HepG2 (cell line): ENCODE results near the gene DNAJB2. TPM values are rescaled to one million over a fixed set of nuclear protein-coding genes. Genes with fewer than 3 reads are reported as not detected.
A peak's percentile ranks its signal among the peaks of the same experiment; 100 is the strongest.

Experiments
- ATAD3A ChIP-seq: sonication (generic); formaldehyde crosslinking; IDR thresholded peaks from 2 replicates; pipeline ENCODE4 v1.4.0; 2020; ENCODE audit warnings: missing genetic modification reagents
- ATM ChIP-seq: fragments of 450-650 bp; IDR thresholded peaks from 2 replicates; pipeline ENCODE4 v1.7.1; 2017; ENCODE audit warnings: mild to moderate bottlenecking, borderline replicate concordance
- BORCS8-MEF2B ChIP-seq: sonication (generic); formaldehyde crosslinking; IDR thresholded peaks from 2 replicates; pipeline ENCODE4 v1.8.0; 2022; ENCODE audit warnings: mild to moderate bottlenecking, missing genetic modification reagents
- CREM ChIP-seq, 2 experiments: sonication (generic) in 1 of 2; formaldehyde crosslinking in 1 of 2; IDR thresholded peaks; 2 replicates each; pipeline versions ENCODE4 v1.4.0 to v1.6.1; 2016 to 2020; ENCODE audit warnings: antibody characterized with exemption in 1 of 2, mild to moderate bottlenecking in 1 of 2, missing genetic modification reagents in 1 of 2
- ELF3 ChIP-seq: IDR thresholded peaks from 2 replicates; pipeline ENCODE4 v1.6.1; 2016; ENCODE audit warnings: missing genetic modification reagents, missing compliant biosample characterization
- FOXA3 ChIP-seq: IDR thresholded peaks from 2 replicates; pipeline ENCODE4 v1.6.1; 2016; ENCODE audit warnings: missing genetic modification reagents, missing compliant biosample characterization
- FOXM1 ChIP-seq: sonication (generic); formaldehyde crosslinking; IDR thresholded peaks from 2 replicates; pipeline ENCODE4 v1.5.0; 2020; ENCODE audit warnings: missing genetic modification reagents
- MTA3 ChIP-seq: sonication (generic); formaldehyde crosslinking; IDR thresholded peaks from 2 replicates; pipeline ENCODE4 v1.4.0; 2020; ENCODE audit warnings: missing genetic modification reagents
- PHB2 ChIP-seq: fragments of 450-650 bp; IDR thresholded peaks from 2 replicates; pipeline ENCODE4 v1.6.1; 2018; ENCODE audit not compliant: partially characterized antibody
- POLR2G ChIP-seq: fragments of 200-400 bp; formaldehyde crosslinking; IDR thresholded peaks from 2 replicates; pipeline ENCODE4 v1.6.1; 2018; ENCODE audit warnings: mild to moderate bottlenecking, low read depth, low read length, moderate library complexity
- TBX3 ChIP-seq: fragments of 450-650 bp; IDR thresholded peaks from 2 replicates; pipeline ENCODE4 v1.6.1; 2017; ENCODE audit warnings: antibody characterized with exemption, mild to moderate bottlenecking, inconsistent platforms, borderline replicate concordance
- ZSCAN21 ChIP-seq: sonication (generic); formaldehyde crosslinking; IDR thresholded peaks from 2 replicates; pipeline ENCODE4 v1.8.0; 2022; ENCODE audit warnings: mild to moderate bottlenecking, missing genetic modification reagents, moderate library complexity, borderline replicate concordance
- polyA plus RNA-seq, 8 experiments: library from polyadenylated mRNA; depleted of rRNA in 3 of 8; stranded (reverse) in 7 of 8; unstranded in 1 of 8; fragments of >200 nt; fragmentation: Illumina TruSeq in 4 of 8; extraction: Trizol in 4 of 8; gene quantifications; 2 replicates each; pipeline versions ENCODE4 v1.2.1 to v1.2.3, GENCODE V29; 2011 to 2016; ENCODE audit warnings: low read depth in 4 of 8, missing spikeins in 1 of 8, mixed read lengths in 1 of 8; ENCODE audit not compliant: insufficient read depth in 1 of 8
- total RNA-seq, 5 experiments: library from RNA; depleted of rRNA; stranded (reverse); fragments of >200 nt; fragmentation: Illumina TruSeq; extraction: Trizol; gene quantifications; 2 replicates each; pipeline ENCODE4 v1.2.3, GENCODE V29; 2016; ENCODE audit warnings: low read depth in 1 of 5
- TF ChIP-seq, protein P1 (sequence below): sonication (generic); formaldehyde crosslinking; IDR thresholded peaks from 2 replicates; pipeline ENCODE4 v1.4.0; 2020; ENCODE audit warnings: missing genetic modification reagents
- TF ChIP-seq, protein P2 (sequence below), 2 experiments: IDR thresholded peaks; 2 replicates each; pipeline ENCODE4 v1.6.1; 2011 to 2012; ENCODE audit warnings: low read length in 2 of 2, borderline replicate concordance in 1 of 2, low read depth in 1 of 2, mild to moderate bottlenecking in 1 of 2, moderate library complexity in 1 of 2
- TF ChIP-seq, protein P3 (sequence below): sonication (generic); formaldehyde crosslinking; IDR thresholded peaks from 2 replicates; pipeline ENCODE4 v1.4.0; 2020; ENCODE audit warnings: missing genetic modification reagents, mild to moderate bottlenecking, borderline replicate concordance
- TF ChIP-seq, protein P4 (sequence below): sonication (generic); formaldehyde crosslinking; IDR thresholded peaks from 2 replicates; pipeline ENCODE4 v1.5.1; 2020; ENCODE audit warnings: mild to moderate bottlenecking, missing genetic modification reagents, moderate library complexity
- TF ChIP-seq, protein P5 (sequence below): sonication (generic); formaldehyde crosslinking; IDR thresholded peaks from 2 replicates; pipeline ENCODE4 v1.9.0; 2022; ENCODE audit warnings: low read depth, missing genetic modification reagents

The DNAJB2 gene
- total and polyA plus RNA-seq, 2 of the 13 experiments (the other 11 are each of a cell fraction or from before 2014, with no cell fraction given), result 21.3 to 31.1 TPM

DNA sequence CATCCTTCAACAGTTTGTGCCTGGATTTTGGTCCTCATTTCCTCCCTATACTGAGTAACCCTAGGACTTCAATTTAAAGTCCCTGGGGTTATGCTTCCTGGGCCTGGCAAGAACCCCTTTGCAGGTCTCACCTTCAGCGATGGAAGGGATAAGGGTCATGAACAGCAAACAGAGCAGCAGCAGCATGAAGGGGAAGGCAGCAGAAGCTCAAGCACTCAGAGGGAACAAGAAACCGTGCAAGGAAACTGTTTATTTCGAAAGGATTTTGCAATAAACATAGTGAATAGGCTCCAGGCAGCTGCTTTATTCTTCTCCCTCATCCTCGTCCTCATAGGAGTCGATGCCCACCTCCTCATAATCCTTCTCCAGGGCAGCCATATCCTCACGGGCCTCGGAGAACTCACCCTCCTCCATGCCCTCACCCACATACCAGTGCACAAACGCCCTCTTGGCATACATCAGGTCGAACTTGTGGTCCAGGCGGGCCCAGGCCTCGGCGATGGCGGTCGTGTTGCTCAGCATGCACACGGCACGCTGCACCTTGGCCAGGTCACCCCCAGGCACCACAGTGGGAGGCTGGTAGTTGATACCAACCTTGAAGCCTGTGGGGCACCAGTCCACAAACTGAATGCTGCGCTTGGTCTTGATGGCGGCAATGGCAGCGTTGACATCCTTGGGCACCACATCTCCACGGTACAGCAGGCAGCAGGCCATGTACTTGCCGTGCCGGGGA, 29.0 kb upstream of the DNAJB2 start (continued):
- TF ChIP-seq, protein P1, sequence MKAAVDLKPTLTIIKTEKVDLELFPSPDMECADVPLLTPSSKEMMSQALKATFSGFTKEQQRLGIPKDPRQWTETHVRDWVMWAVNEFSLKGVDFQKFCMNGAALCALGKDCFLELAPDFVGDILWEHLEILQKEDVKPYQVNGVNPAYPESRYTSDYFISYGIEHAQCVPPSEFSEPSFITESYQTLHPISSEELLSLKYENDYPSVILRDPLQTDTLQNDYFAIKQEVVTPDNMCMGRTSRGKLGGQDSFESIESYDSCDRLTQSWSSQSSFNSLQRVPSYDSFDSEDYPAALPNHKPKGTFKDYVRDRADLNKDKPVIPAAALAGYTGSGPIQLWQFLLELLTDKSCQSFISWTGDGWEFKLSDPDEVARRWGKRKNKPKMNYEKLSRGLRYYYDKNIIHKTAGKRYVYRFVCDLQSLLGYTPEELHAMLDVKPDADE (CRISPR knock-in tag), result no peak
- TF ChIP-seq MTA3 (no peak), ZSCAN21 (CRISPR knock-in tag) (no peak), BORCS8-MEF2B (CRISPR knock-in tag) (no peak), POLR2G (no peak), PHB2 (no peak), ELF3 (CRISPR knock-in tag) (no peak), FOXA3 (CRISPR knock-in tag) (no peak), CREM (IDR thresholded peaks at IDR 0.05) (no peak), CREM (CRISPR knock-in tag; IDR thresholded peaks at IDR 0.05) (no peak), ATAD3A (no peak), TBX3 (no peak), ATM (no peak), FOXM1 (CRISPR knock-in tag) (no peak)
- TF ChIP-seq, protein P2, sequence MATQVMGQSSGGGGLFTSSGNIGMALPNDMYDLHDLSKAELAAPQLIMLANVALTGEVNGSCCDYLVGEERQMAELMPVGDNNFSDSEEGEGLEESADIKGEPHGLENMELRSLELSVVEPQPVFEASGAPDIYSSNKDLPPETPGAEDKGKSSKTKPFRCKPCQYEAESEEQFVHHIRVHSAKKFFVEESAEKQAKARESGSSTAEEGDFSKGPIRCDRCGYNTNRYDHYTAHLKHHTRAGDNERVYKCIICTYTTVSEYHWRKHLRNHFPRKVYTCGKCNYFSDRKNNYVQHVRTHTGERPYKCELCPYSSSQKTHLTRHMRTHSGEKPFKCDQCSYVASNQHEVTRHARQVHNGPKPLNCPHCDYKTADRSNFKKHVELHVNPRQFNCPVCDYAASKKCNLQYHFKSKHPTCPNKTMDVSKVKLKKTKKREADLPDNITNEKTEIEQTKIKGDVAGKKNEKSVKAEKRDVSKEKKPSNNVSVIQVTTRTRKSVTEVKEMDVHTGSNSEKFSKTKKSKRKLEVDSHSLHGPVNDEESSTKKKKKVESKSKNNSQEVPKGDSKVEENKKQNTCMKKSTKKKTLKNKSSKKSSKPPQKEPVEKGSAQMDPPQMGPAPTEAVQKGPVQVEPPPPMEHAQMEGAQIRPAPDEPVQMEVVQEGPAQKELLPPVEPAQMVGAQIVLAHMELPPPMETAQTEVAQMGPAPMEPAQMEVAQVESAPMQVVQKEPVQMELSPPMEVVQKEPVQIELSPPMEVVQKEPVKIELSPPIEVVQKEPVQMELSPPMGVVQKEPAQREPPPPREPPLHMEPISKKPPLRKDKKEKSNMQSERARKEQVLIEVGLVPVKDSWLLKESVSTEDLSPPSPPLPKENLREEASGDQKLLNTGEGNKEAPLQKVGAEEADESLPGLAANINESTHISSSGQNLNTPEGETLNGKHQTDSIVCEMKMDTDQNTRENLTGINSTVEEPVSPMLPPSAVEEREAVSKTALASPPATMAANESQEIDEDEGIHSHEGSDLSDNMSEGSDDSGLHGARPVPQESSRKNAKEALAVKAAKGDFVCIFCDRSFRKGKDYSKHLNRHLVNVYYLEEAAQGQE (IDR thresholded peaks at IDR 0.05; ENCODE audit: borderline replicate concordance in 1 of 2, low read depth in 1 of 2, low read length in 2 of 2), result no peak
- TF ChIP-seq, protein P3, sequence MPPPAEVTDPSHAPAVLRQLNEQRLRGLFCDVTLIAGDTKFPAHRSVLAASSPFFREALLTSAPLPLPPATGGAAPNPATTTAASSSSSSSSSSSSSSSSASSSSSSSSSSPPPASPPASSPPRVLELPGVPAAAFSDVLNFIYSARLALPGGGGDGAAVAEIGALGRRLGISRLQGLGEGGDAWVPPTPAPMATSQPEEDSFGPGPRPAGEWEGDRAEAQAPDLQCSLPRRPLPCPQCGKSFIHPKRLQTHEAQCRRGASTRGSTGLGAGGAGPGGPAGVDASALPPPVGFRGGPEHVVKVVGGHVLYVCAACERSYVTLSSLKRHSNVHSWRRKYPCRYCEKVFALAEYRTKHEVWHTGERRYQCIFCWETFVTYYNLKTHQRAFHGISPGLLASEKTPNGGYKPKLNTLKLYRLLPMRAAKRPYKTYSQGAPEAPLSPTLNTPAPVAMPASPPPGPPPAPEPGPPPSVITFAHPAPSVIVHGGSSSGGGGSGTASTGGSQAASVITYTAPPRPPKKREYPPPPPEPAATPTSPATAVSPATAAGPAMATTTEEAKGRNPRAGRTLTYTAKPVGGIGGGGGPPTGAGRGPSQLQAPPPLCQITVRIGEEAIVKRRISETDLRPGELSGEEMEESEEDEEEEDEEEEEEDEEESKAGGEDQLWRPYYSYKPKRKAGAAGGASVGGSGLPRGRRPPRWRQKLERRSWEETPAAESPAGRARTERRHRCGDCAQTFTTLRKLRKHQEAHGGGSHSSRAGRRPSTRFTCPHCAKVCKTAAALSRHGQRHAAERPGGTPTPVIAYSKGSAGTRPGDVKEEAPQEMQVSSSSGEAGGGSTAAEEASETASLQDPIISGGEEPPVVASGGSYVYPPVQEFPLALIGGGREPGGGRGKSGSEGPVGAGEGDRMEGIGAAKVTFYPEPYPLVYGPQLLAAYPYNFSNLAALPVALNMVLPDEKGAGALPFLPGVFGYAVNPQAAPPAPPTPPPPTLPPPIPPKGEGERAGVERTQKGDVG (CRISPR knock-in tag), result peak; percentile 56; the same call in 1 of the 2 replicates
- TF ChIP-seq, protein P4, sequence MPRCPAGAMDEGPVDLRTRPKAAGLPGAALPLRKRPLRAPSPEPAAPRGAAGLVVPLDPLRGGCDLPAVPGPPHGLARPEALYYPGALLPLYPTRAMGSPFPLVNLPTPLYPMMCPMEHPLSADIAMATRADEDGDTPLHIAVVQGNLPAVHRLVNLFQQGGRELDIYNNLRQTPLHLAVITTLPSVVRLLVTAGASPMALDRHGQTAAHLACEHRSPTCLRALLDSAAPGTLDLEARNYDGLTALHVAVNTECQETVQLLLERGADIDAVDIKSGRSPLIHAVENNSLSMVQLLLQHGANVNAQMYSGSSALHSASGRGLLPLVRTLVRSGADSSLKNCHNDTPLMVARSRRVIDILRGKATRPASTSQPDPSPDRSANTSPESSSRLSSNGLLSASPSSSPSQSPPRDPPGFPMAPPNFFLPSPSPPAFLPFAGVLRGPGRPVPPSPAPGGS (CRISPR knock-in tag), result peak; percentile 9; the same call in 1 of the 2 replicates
- TF ChIP-seq, protein P5, sequence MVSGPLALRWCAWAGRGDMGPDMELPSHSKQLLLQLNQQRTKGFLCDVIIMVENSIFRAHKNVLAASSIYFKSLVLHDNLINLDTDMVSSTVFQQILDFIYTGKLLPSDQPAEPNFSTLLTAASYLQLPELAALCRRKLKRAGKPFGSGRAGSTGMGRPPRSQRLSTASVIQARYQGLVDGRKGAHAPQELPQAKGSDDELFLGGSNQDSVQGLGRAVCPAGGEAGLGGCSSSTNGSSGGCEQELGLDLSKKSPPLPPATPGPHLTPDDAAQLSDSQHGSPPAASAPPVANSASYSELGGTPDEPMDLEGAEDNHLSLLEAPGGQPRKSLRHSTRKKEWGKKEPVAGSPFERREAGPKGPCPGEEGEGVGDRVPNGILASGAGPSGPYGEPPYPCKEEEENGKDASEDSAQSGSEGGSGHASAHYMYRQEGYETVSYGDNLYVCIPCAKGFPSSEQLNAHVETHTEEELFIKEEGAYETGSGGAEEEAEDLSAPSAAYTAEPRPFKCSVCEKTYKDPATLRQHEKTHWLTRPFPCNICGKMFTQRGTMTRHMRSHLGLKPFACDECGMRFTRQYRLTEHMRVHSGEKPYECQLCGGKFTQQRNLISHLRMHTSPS (CRISPR knock-in tag), result 0 out of 2 replicates have a peak, but pooled peaks have one; percentile 49
